HepG2 (cell line): ENCODE results near the gene NYNRIN. TPM values are rescaled to one million over a fixed set of nuclear protein-coding genes. Genes with fewer than 3 reads are reported as not detected.

ENCODE experiments used
- CHCHD3 ChIP-seq: sonication (generic); formaldehyde crosslinking; IDR thresholded peaks from 2 replicates; pipeline ENCODE4 v1.8.0; 2022; ENCODE audit warnings: mild to moderate bottlenecking, missing genetic modification reagents, moderate library complexity
- ETV6 ChIP-seq: sonication (generic); formaldehyde crosslinking; conservative IDR thresholded peaks from 2 replicates; pipeline ENCODE4 v1.4.0; 2020; ENCODE audit warnings: missing genetic modification reagents
- GATAD1 ChIP-seq: IDR thresholded peaks from 2 replicates; pipeline ENCODE4 v1.6.1; 2016; ENCODE audit warnings: missing genetic modification reagents, missing compliant biosample characterization
- KLF13 ChIP-seq: sonication (generic); formaldehyde crosslinking; IDR thresholded peaks from 2 replicates; pipeline ENCODE4 v1.4.0; 2020; ENCODE audit warnings: mild to moderate bottlenecking, missing genetic modification reagents
- MAFG ChIP-seq: sonication (generic); formaldehyde crosslinking; IDR thresholded peaks from 2 replicates; pipeline ENCODE4 v1.5.1; 2020; ENCODE audit warnings: mild to moderate bottlenecking, missing genetic modification reagents
- MAZ ChIP-seq, 2 experiments: sonication (generic) in 1 of 2; formaldehyde crosslinking in 1 of 2; IDR thresholded peaks; 2 replicates each; pipeline versions ENCODE4 v1.5.0 to v1.6.1; 2012 to 2020; ENCODE audit warnings: low read depth in 2 of 2, mild to moderate bottlenecking in 2 of 2, borderline replicate concordance in 1 of 2, improper control_type of control experiment in 1 of 2, low read length in 1 of 2, missing genetic modification reagents in 1 of 2, moderate library complexity in 1 of 2
- MBNL3 ChIP-seq: fragments of 250-450 bp; sonication (Bioruptor Pico); conservative IDR thresholded peaks from 2 replicates; pipeline ENCODE4 v1.8.0; 2022; ENCODE audit warnings: mild to moderate bottlenecking, inconsistent platforms
- MTF2 ChIP-seq: sonication (generic); formaldehyde crosslinking; IDR thresholded peaks from 2 replicates; pipeline ENCODE4 v1.5.0; 2020; ENCODE audit warnings: missing genetic modification reagents, borderline replicate concordance
- NFKBIZ ChIP-seq: IDR thresholded peaks from 2 replicates; pipeline ENCODE4 v1.6.1; 2018; ENCODE audit warnings: missing genetic modification reagents, missing compliant biosample characterization
- PAWR ChIP-seq: sonication (generic); formaldehyde crosslinking; IDR thresholded peaks from 2 replicates; pipeline ENCODE4 v1.4.0; 2020; ENCODE audit warnings: missing genetic modification reagents, mild to moderate bottlenecking, borderline replicate concordance
- SMAD9 ChIP-seq: sonication (generic); formaldehyde crosslinking; IDR thresholded peaks from 2 replicates; pipeline ENCODE4 v1.5.1; 2020; ENCODE audit warnings: mild to moderate bottlenecking, missing genetic modification reagents
- TCF7 ChIP-seq: sonication (generic); IDR thresholded peaks from 2 replicates; pipeline ENCODE4 v1.6.1; 2016; ENCODE audit warnings: antibody characterized with exemption, low read depth
- TEAD2 ChIP-seq: sonication (generic); formaldehyde crosslinking; IDR thresholded peaks from 2 replicates; pipeline ENCODE4 v1.9.0; 2021; ENCODE audit warnings: missing genetic modification reagents
- WIZ ChIP-seq: sonication (generic); formaldehyde crosslinking; IDR thresholded peaks from 2 replicates; pipeline ENCODE4 v1.5.1; 2020; ENCODE audit warnings: mild to moderate bottlenecking, missing genetic modification reagents
- ZC3H4 ChIP-seq: sonication (generic); formaldehyde crosslinking; IDR thresholded peaks from 2 replicates; pipeline ENCODE4 v1.4.0; 2020; ENCODE audit warnings: missing genetic modification reagents, borderline replicate concordance
- ZKSCAN1 ChIP-seq: fragments of 150-350 bp; IDR thresholded peaks from 2 replicates; pipeline ENCODE4 v1.6.1; 2014; ENCODE audit warnings: low read length
- ZNF263 ChIP-seq: sonication (generic); formaldehyde crosslinking; IDR thresholded peaks from 2 replicates; pipeline ENCODE4 v1.4.0; 2020; ENCODE audit warnings: missing genetic modification reagents
- ZNF383 ChIP-seq: sonication (generic); formaldehyde crosslinking; IDR thresholded peaks from 2 replicates; pipeline ENCODE4 v1.4.0; 2020; ENCODE audit warnings: missing genetic modification reagents, mild to moderate bottlenecking, borderline replicate concordance
- ZNF431 ChIP-seq: sonication (generic); formaldehyde crosslinking; IDR thresholded peaks from 2 replicates; pipeline ENCODE4 v1.9.0; 2022; ENCODE audit warnings: missing genetic modification reagents, low read depth, mild to moderate bottlenecking, borderline replicate concordance
- ZNF543 ChIP-seq: sonication (generic); formaldehyde crosslinking; IDR thresholded peaks from 2 replicates; pipeline ENCODE4 v1.4.0; 2020; ENCODE audit warnings: mild to moderate bottlenecking, missing genetic modification reagents
- ZNF724P ChIP-seq: sonication (generic); formaldehyde crosslinking; IDR thresholded peaks from 2 replicates; pipeline ENCODE4 v1.8.0; 2022; ENCODE audit warnings: missing genetic modification reagents, borderline replicate concordance
- ZNF777 ChIP-seq: sonication (generic); formaldehyde crosslinking; IDR thresholded peaks from 2 replicates; pipeline ENCODE4 v1.4.0; 2020; ENCODE audit warnings: missing genetic modification reagents
- polyA plus RNA-seq, 8 experiments: library from polyadenylated mRNA; depleted of rRNA in 3 of 8; stranded (reverse) in 7 of 8; unstranded in 1 of 8; fragments of >200 nt; fragmentation: Illumina TruSeq in 4 of 8; extraction: Trizol in 4 of 8; gene quantifications; 2 replicates each; pipeline versions ENCODE4 v1.2.1 to v1.2.3, GENCODE V29; 2011 to 2016; ENCODE audit warnings: low read depth in 4 of 8, missing spikeins in 1 of 8, mixed read lengths in 1 of 8; ENCODE audit not compliant: insufficient read depth in 1 of 8
- total RNA-seq, 5 experiments: library from RNA; depleted of rRNA; stranded (reverse); fragments of >200 nt; fragmentation: Illumina TruSeq; extraction: Trizol; gene quantifications; 2 replicates each; pipeline ENCODE4 v1.2.3, GENCODE V29; 2016; ENCODE audit warnings: low read depth in 1 of 5
- TF ChIP-seq, protein P1 (sequence below): sonication (generic); formaldehyde crosslinking; IDR thresholded peaks from 2 replicates; pipeline ENCODE4 v1.5.0; 2020; ENCODE audit warnings: mild to moderate bottlenecking, missing genetic modification reagents
- TF ChIP-seq, protein P2 (sequence below): fragments of 450-650 bp; IDR thresholded peaks from 2 replicates; pipeline ENCODE4 v1.6.1; 2017

NYNRIN gene
- total and polyA plus RNA-seq, 2 of the 13 experiments (the other 11 are each of a cell fraction or from before 2014, with no cell fraction given): 0.63 to 1.1 TPM

DNA sequence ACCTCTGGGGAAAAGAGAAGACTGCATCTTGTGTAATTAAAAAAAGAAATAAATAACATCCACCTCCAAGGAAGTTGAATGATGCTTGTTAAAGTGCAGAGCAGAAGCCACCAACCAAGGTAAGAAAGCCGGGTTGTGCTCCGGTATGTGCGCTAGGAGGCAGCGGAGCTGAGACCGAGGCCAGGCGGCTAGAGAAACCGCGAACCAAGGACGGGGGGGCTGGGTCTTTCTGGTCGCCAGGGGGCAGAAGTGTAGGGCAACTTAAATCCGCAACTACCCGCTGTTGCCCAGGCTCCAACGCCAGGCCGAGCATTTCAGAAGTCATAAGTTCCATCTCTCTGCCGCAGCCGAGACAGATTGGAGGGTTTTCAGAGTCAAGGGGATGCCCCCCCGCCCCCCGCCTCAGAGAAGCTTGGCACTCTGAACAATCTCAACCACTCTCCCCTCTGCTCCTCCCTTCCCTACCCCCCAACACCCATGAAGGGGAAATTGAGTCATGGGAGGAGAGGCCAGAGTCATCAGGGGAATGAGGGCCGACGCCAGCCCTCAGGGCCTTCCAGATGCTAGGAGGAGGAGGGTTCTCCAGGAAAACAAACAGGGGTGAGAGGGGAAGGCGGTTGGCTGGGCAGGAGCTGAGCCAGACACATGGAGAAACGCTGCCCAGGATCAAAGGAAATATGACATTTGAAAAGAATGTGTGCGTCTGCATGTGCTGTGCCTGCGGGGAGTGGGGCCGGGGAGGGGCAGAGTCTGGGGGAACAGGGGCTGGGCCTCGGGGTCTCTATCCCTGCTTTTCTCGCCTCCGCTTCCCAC is 33.0 kb upstream of the NYNRIN start (continued):
- TF ChIP-seq, protein P1, sequence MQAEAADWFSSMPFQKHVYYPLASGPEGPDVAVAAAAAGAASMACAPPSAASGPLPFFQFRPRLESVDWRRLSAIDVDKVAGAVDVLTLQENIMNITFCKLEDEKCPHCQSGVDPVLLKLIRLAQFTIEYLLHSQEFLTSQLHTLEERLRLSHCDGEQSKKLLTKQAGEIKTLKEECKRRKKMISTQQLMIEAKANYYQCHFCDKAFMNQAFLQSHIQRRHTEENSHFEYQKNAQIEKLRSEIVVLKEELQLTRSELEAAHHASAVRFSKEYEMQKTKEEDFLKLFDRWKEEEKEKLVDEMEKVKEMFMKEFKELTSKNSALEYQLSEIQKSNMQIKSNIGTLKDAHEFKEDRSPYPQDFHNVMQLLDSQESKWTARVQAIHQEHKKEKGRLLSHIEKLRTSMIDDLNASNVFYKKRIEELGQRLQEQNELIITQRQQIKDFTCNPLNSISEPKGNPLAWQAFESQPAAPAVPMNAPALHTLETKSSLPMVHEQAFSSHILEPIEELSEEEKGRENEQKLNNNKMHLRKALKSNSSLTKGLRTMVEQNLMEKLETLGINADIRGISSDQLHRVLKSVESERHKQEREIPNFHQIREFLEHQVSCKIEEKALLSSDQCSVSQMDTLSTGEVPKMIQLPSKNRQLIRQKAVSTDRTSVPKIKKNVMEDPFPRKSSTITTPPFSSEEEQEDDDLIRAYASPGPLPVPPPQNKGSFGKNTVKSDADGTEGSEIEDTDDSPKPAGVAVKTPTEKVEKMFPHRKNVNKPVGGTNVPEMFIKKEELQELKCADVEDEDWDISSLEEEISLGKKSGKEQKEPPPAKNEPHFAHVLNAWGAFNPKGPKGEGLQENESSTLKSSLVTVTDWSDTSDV (CRISPR knock-in tag): no peak
- TF ChIP-seq GATAD1 (peak; percentile 73), MAFG (no peak), TEAD2 (peak; percentile 46; the same call in 1 of the 2 replicates), NFKBIZ (no peak), ZNF724P (CRISPR knock-in tag) (no peak), ZNF777 (CRISPR knock-in tag) (peak; percentile 88), TCF7 (peak; percentile 31; the same call in 1 of the 2 replicates), ZNF431 (CRISPR knock-in tag) (no peak), ETV6 (CRISPR knock-in tag) (peak; percentile 58; the same call in 1 of the 2 replicates), MAZ (IDR thresholded peaks at IDR 0.05; ENCODE audit: borderline replicate concordance, low read depth, low read length) (peak; percentile 92), MAZ (CRISPR knock-in tag; IDR thresholded peaks at IDR 0.05; ENCODE audit: low read depth) (peak; percentile 69; the same call in 1 of the 2 replicates), SMAD9 (CRISPR knock-in tag) (peak; percentile 93; the same call in 1 of the 2 replicates), ZNF543 (CRISPR knock-in tag) (peak; percentile 90; the same call in 1 of the 2 replicates), WIZ (CRISPR knock-in tag) (peak; percentile 81; the same call in 1 of the 2 replicates), ZKSCAN1 (no peak), PAWR (CRISPR knock-in tag) (peak; percentile 93; the same call in 1 of the 2 replicates), ZNF383 (CRISPR knock-in tag) (no peak), MBNL3 (CRISPR knock-in tag) (no peak), ZNF263 (CRISPR knock-in tag) (peak; percentile 83), CHCHD3 (CRISPR knock-in tag) (no peak), KLF13 (CRISPR knock-in tag) (no peak), ZC3H4 (no peak), MTF2 (CRISPR knock-in tag) (peak; percentile 97)
- TF ChIP-seq, protein P2, sequence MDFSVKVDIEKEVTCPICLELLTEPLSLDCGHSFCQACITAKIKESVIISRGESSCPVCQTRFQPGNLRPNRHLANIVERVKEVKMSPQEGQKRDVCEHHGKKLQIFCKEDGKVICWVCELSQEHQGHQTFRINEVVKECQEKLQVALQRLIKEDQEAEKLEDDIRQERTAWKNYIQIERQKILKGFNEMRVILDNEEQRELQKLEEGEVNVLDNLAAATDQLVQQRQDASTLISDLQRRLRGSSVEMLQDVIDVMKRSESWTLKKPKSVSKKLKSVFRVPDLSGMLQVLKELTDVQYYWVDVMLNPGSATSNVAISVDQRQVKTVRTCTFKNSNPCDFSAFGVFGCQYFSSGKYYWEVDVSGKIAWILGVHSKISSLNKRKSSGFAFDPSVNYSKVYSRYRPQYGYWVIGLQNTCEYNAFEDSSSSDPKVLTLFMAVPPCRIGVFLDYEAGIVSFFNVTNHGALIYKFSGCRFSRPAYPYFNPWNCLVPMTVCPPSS: no peak
